Activated CD4-positive, CD25-positive, alpha-beta regulatory T cell (primary cell): ENCODE data around the gene GIPC2.

Source experiments
- DNase-seq, 4 experiments: peaks; one replicate each; lab custom pipeline; 2025; lab: John Stamatoyannopoulos, UW

The GIPC2 gene

GRCh38 chr1:78145105-78145580, 99.4 kb downstream of the GIPC2 start:
- DNase-seq, result no peak

GRCh38 chr1:78146205-78146771, 100.5 kb downstream of the GIPC2 start:
- DNase-seq, result no peak

GRCh38 chr1:78147031-78147430, 101.3 kb downstream of the GIPC2 start:
- DNase-seq, result no peak

GRCh38 chr1:78153092-78153736, 107.4 kb downstream of the GIPC2 start:
- DNase-seq, result no peak

GRCh38 chr1:78155121-78155520, 109.4 kb downstream of the GIPC2 start:
- no peak for DNase-seq

GRCh38 chr1:78156805-78157521, 111.2 kb downstream of the GIPC2 start:
- no peak for DNase-seq

- DNase-seq, result no peak
Measured at GRCh38 chr1:78165816-78166215, 120.0 kb downstream of the GIPC2 start.

- no peak for DNase-seq
Measured at GRCh38 chr1:78168306-78168705, 122.5 kb downstream of the GIPC2 start.

GRCh38 chr1:78170859-78171258, 125.1 kb downstream of the GIPC2 start:
- DNase-seq, result no peak

GRCh38 chr1:78171736-78172590, 126.2 kb downstream of the GIPC2 start:
- no peak for DNase-seq

GRCh38 chr1:78176448-78176847, 130.7 kb downstream of the GIPC2 start:
- DNase-seq, result no peak

- no peak for DNase-seq
Measured at GRCh38 chr1:78177708-78178270, 132.0 kb downstream of the GIPC2 start.

GRCh38 chr1:78178816-78179215, 133.1 kb downstream of the GIPC2 start:
- no peak for DNase-seq

- DNase-seq, result no peak
Measured at GRCh38 chr1:78184460-78185072, 138.8 kb downstream of the GIPC2 start.
